NB4 (cell line): ENCODE measurements around the gene LRRC37B.
"Not testable (repeated sequence)": the region's sequence is repeated elsewhere in the genome, so short reads cannot be mapped to it uniquely, and the experiment has no call there.

ENCODE experiments used
- DNase-seq: peaks from one replicate; pipeline ENCODE4 v3.0.0; 2010; ENCODE audit warnings: low read depth
- H3K4me3 ChIP-seq: one replicate; pipeline ENCODE4 v1.5.1; 2011; ENCODE audit warnings: mild to moderate bottlenecking, low read depth, low read length, moderate library complexity
- MYC ChIP-seq: IDR thresholded peaks from 2 replicates; pipeline ENCODE4 v1.6.1; 2011; ENCODE audit warnings: low read depth, low read length
- POLR2A ChIP-seq: IDR thresholded peaks from 2 replicates; pipeline ENCODE4 v1.6.1; 2011; ENCODE audit warnings: mild to moderate bottlenecking; ENCODE audit not compliant: insufficient read length; ENCODE audit errors: extremely low read depth
- TF ChIP-seq, protein P1 (sequence below): IDR thresholded peaks from 2 replicates; pipeline ENCODE4 v1.6.1; 2011; ENCODE audit warnings: low read depth, low read length
- TF ChIP-seq, protein P2 (sequence below): IDR thresholded peaks from one replicate; pipeline ENCODE4 v1.5.1; 2012; ENCODE audit warnings: low read depth, low read length

LRRC37B gene

DNA sequence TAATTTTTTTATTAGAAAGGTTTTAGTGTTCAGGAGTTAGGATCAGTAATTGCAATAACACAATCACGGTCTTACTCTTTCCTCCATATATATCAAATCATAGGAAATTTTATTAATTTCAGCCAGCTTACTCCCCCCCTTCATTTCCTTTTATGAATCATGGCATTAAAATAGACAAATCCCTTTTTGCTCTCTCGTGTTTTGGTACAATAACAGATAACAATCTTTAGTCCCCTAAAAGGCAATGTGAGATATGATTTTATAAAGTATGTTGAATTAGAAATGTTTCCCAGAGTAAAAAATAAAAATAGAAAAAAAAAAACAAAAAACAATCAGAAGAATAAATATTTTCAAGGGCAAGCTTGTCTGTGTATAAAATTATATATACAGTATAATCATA is 92.5 kb downstream of the LRRC37B start:
- no peak for DNase-seq
- TF ChIP-seq POLR2A (no peak), MYC (no peak)
- TF ChIP-seq, protein P1, sequence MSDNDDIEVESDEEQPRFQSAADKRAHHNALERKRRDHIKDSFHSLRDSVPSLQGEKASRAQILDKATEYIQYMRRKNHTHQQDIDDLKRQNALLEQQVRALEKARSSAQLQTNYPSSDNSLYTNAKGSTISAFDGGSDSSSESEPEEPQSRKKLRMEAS = no peak
- TF ChIP-seq, protein P2, sequence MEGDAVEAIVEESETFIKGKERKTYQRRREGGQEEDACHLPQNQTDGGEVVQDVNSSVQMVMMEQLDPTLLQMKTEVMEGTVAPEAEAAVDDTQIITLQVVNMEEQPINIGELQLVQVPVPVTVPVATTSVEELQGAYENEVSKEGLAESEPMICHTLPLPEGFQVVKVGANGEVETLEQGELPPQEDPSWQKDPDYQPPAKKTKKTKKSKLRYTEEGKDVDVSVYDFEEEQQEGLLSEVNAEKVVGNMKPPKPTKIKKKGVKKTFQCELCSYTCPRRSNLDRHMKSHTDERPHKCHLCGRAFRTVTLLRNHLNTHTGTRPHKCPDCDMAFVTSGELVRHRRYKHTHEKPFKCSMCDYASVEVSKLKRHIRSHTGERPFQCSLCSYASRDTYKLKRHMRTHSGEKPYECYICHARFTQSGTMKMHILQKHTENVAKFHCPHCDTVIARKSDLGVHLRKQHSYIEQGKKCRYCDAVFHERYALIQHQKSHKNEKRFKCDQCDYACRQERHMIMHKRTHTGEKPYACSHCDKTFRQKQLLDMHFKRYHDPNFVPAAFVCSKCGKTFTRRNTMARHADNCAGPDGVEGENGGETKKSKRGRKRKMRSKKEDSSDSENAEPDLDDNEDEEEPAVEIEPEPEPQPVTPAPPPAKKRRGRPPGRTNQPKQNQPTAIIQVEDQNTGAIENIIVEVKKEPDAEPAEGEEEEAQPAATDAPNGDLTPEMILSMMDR = no peak
- H3K4me3 ChIP-seq = no peak overlapping the region

DNA sequence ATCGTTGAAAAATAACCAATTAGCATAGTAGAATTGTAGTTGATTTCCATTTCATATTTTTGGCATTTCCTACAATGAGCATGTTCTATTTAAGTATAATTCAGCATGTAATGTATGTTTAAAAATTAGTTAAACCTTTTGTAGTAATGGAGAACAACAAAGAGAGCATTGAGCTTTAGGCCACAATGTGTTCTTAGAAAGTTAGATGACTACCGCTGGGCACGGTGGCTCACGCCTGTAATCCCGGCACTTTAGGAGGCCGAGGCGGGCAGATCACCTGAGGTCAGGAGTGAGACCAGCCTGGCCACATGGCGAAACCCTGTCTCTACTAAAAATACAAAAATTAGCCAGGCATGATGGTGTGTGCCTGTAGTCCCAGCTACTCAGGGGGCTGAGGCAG is 93.1 kb downstream of the LRRC37B start:
- not testable (repeated sequence) for H3K4me3 ChIP-seq, DNase-seq

DNA sequence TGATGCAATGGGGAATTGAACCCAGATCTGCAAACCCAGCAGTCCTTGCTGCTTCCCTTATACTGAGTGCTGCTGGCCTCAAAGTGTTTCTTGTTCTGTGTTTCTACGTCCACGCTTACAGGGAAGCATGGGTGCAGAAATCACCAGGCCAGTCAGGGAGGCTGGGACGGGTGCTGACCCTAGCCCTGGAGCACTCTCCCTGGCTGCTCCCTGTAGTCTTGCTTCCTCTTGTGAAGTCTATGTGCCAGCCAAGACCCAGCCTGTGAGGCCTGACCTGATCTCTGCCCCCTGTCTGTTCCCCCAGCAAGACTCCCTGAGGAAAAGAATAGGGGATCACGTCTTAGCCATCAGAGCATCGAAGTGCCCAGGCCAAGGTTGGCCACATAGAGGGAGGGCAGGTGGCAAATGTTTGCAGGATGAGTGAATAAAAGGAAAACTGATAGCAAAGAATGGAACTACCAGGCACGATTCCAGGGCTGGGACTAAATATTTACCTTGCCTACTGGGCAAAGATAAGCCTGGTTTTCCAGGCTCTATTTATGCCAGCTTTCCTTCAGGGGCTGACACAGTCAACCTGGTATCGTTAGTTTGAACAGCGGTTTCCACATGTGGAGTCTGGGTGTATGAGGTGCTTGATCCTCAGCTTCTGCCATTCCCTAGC is 93.9 kb downstream of the LRRC37B start:
- TF ChIP-seq POLR2A (no peak), MYC (no peak)
- TF ChIP-seq, protein P2 = no peak
- TF ChIP-seq, protein P1 = no peak
- no peak for DNase-seq

DNA sequence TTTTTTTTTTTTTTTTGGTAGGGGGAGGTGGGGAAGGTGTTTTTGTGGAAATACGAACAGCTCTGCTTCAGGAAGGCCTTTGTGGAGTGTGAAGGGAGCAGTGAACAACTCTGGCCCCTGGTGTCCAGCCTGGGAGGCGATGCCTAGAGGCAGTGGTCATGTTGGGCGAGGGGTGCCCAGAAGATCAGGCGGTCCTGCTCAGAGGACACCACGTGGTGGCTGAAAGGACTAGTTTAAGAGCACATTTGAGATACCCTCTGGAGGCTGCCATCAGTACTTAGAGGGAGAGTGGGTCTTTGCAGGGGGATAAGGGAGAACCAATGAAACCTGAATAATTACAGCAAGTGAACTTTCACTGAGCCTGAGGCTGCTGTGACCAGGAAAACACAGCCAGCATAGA is 95.0 kb downstream of the LRRC37B start:
- no peak for DNase-seq
- H3K4me3 ChIP-seq = no peak overlapping the region
- TF ChIP-seq, protein P2 = no peak
- TF ChIP-seq MYC = no peak
- TF ChIP-seq, protein P1 = no peak
- TF ChIP-seq POLR2A = no peak

More for the DNA sequence above, 93.9 kb downstream of the LRRC37B start:
- H3K4me3 ChIP-seq = no peak overlapping the region

DNA sequence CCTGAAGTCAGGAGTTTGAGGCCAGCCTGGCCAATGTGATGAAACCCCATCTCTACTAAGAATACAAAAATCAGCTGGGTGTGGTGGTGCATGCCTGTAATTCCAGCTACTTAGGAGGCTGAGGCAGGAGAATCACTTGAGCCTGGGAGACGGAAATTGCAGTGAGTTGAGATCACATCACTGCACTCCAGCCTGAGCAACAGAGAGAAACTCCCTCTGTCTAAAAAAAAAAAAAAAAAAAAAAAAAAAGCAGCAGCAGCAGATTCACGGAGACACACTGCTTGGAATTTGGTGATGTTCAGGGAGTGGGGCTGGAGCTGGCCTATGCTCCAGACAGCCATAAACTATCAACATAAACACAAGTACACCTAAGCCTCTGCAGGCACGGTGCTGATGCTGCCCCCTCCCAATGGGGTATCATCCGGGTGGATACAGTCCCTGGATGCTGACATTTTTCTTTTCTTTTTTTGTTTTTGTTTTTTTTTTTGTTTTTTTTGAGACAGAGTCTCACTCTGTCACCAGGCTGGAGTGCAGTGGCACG is 95.5 kb downstream of the LRRC37B start:
- no peak for DNase-seq
- no peak overlapping the region for H3K4me3 ChIP-seq
- TF ChIP-seq POLR2A (no peak), MYC (no peak)
- TF ChIP-seq, protein P1 = no peak
- TF ChIP-seq, protein P2 = no peak
